Measurements from ENCODE around the gene ARMC10. TPM values are rescaled to one million over a fixed set of nuclear protein-coding genes. Genes with fewer than 3 reads are reported as not detected.

ARMC10 gene
- total and polyA plus RNA-seq, 9 of the 15 experiments (the other 6 are each of a cell fraction or from before 2014, with no cell fraction given) = 17.0 to 113 (median 72.6) TPM

- peak; percentile 67 for TF ChIP-seq USF2 (CRISPR knock-in tag; IDR thresholded peaks at IDR 0.05)
- TF ChIP-seq ZFP91 (CRISPR knock-in tag; IDR thresholded peaks at IDR 0.05) = no peak
- no peak for TF ChIP-seq RHOXF2B (CRISPR knock-in tag; conservative IDR thresholded peaks at IDR 0.05)
- no peak for TF ChIP-seq NFRKB (IDR thresholded peaks at IDR 0.05; ENCODE audit: low read depth)
- TF ChIP-seq ERF (CRISPR knock-in tag; IDR thresholded peaks at IDR 0.05) = no peak
- peak; percentile 47; the same call in 1 of the 2 replicates for TF ChIP-seq AFF4 (CRISPR knock-in tag; IDR thresholded peaks at IDR 0.05)
- TF ChIP-seq NEUROD1 (IDR thresholded peaks at IDR 0.05; ENCODE audit: borderline replicate concordance, low read depth, low read length, partially characterized antibody) = peak; percentile 32
- 0 out of 2 replicates have a peak, but pooled peaks have one; percentile 49 for TF ChIP-seq KLF1 (tag; IDR thresholded peaks at IDR 0.05)
- TF ChIP-seq GABPB2 (CRISPR knock-in tag; conservative IDR thresholded peaks at IDR 0.05) = no peak
- no peak for TF ChIP-seq PTRF (tag; IDR thresholded peaks at IDR 0.05)
- TF ChIP-seq ZNF12 (CRISPR knock-in tag; IDR thresholded peaks at IDR 0.05) = peak; percentile 75; the same call in 1 of the 2 replicates
- TF ChIP-seq RBM22 (IDR thresholded peaks at IDR 0.05; ENCODE audit: low read depth, low read length, poor library complexity, severe bottlenecking) = no peak
- TF ChIP-seq TBP (optimal IDR thresholded peaks at IDR 0.05; ENCODE audit: low read depth, low read length) = peak; percentile 54
- no peak for TF ChIP-seq CBFB (CRISPR knock-in tag; IDR thresholded peaks at IDR 0.05)
- TF ChIP-seq LEF1 (IDR thresholded peaks at IDR 0.05) = peak; percentile 97
- TF ChIP-seq CBFA2T2 (conservative IDR thresholded peaks at IDR 0.05) = peak; percentile 98
- TF ChIP-seq NR2C2 (CRISPR knock-in tag; IDR thresholded peaks at IDR 0.05) = no peak
- TF ChIP-seq NR2C2 (tag; IDR thresholded peaks at IDR 0.05) = no peak
- peak in 1 of 2 experiments; percentile 83; a peak in 1 of 4 replicates for TF ChIP-seq BCLAF1 (IDR thresholded peaks at IDR 0.05; ENCODE audit: borderline replicate concordance in 1 of 2, control insufficient read depth in 1 of 2, low read depth in 2 of 2, low read length in 1 of 2)
- no peak for TF ChIP-seq ATF1 (CRISPR knock-in tag; IDR thresholded peaks at IDR 0.05)
- TF ChIP-seq ATF1 (tag; IDR thresholded peaks at IDR 0.05) = peak; percentile 89
These were observed 44.9 kb downstream of the ARMC10 start (continued) for GRCh38 chr7:103119791-103120291.

Data from K562 (cell line).